HL-60 (cell line): ENCODE results near the gene CCDC127.

Experiments
- DNase-seq, 2 experiments: peaks; one replicate each; pipeline ENCODE4 v3.0.0-alpha.2; 2010 to 2020; ENCODE audit warnings: low read depth in 1 of 2, low spot score in 1 of 2
- H3K27ac ChIP-seq: fragments of 250-450 bp; sonication (Bioruptor Pico); replicated peaks from 2 replicates; pipeline ENCODE4 v1.5.1; 2020; ENCODE audit warnings: mild to moderate bottlenecking, moderate library complexity
- H3K27me3 ChIP-seq: fragments of 250-450 bp; sonication (Bioruptor Pico); 2 replicates; pipeline ENCODE4 v1.5.1; 2021; ENCODE audit warnings: mild to moderate bottlenecking, moderate library complexity; ENCODE audit not compliant: insufficient read depth, poor library complexity, severe bottlenecking
- H3K4me3 ChIP-seq: replicated peaks from 2 replicates; pipeline ENCODE4 v1.5.1; 2011; ENCODE audit warnings: mild to moderate bottlenecking, control low read depth, low read length; ENCODE audit not compliant: insufficient read depth
- GABPA ChIP-seq: IDR thresholded peaks from 2 replicates; pipeline ENCODE4 v1.6.1; 2012; ENCODE audit warnings: low read depth
- POLR2AphosphoS5 ChIP-seq: IDR thresholded peaks from 2 replicates; pipeline ENCODE4 v1.6.1; 2012; ENCODE audit warnings: low read depth
- REST ChIP-seq: IDR thresholded peaks from 2 replicates; pipeline ENCODE4 v1.6.1; 2012; ENCODE audit warnings: low read depth; ENCODE audit not compliant: insufficient replicate concordance
- SPI1 ChIP-seq: IDR thresholded peaks from 2 replicates; pipeline ENCODE4 v1.6.1; 2012; ENCODE audit warnings: low read depth, mild to moderate bottlenecking, borderline replicate concordance
- TF ChIP-seq, protein P1 (sequence below): IDR thresholded peaks from one replicate; pipeline ENCODE4 v1.5.1; 2011; ENCODE audit warnings: low read length, control low read depth, inconsistent platforms; ENCODE audit not compliant: insufficient read depth

Gene CCDC127

DNA sequence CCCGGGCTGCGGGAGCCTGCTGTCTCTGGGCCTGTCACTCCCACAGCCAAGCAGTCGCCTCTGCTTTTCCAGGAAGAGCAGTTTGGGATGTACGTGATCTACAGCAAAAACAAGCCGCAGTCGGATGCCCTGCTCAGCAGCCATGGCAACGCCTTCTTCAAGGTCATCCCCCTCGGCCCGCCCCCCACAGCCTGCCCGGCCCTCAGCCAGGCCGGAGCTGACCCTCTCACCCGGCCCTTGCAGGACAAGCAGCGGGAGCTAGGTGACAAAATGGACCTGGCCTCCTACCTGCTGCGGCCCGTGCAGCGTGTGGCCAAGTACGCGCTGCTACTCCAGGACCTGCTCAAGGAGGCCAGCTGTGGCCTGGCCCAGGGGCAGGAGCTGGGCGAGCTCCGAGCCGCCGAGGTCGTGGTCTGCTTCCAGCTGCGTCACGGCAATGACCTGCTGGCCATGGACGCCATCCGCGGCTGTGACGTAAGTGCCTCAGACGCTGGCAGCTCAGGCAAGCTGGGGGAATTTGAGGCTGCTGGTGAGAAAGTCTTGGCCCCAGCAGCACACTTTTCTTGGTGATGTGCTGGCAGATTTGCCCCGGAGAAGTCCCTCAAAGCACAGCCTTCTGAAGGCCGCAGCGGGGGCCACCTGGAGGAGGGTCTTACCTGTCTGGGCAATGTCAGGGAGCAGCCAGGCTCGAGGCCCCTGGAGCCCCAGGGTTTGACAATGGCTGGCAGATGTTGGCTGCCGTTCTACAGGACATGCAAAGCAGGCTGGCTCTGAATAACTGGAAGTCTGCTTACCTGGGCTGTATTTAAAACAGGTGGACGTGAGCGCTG is 46.8 kb downstream of the CCDC127 start:
- Histone ChIP-seq H3K27ac (no peak overlapping the region), H3K4me3 (no peak overlapping the region), H3K27me3 (peaks cover 3% of the 10 kb centered on the region)
- DNase-seq: no peak
- TF ChIP-seq, protein P1, sequence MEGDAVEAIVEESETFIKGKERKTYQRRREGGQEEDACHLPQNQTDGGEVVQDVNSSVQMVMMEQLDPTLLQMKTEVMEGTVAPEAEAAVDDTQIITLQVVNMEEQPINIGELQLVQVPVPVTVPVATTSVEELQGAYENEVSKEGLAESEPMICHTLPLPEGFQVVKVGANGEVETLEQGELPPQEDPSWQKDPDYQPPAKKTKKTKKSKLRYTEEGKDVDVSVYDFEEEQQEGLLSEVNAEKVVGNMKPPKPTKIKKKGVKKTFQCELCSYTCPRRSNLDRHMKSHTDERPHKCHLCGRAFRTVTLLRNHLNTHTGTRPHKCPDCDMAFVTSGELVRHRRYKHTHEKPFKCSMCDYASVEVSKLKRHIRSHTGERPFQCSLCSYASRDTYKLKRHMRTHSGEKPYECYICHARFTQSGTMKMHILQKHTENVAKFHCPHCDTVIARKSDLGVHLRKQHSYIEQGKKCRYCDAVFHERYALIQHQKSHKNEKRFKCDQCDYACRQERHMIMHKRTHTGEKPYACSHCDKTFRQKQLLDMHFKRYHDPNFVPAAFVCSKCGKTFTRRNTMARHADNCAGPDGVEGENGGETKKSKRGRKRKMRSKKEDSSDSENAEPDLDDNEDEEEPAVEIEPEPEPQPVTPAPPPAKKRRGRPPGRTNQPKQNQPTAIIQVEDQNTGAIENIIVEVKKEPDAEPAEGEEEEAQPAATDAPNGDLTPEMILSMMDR: no peak
- TF ChIP-seq GABPA: no peak
- no peak for TF ChIP-seq REST
- TF ChIP-seq SPI1: no peak
- no peak for TF ChIP-seq POLR2AphosphoS5

- H3K27ac ChIP-seq: no peak overlapping the region
- TF ChIP-seq, protein P1: no peak
- no peak for TF ChIP-seq REST
- TF ChIP-seq GABPA: no peak
- TF ChIP-seq POLR2AphosphoS5: no peak
- no peak for TF ChIP-seq SPI1
- H3K27me3 ChIP-seq: peaks cover 3% of the 10 kb centered on the region
- DNase-seq: no peak
- no peak overlapping the region for H3K4me3 ChIP-seq
Measured at GRCh38 chr5:169728-170094, 48.2 kb downstream of the CCDC127 start.

GRCh38 chr5:169071-169727 is 48.8 kb downstream of the CCDC127 start:
- Histone ChIP-seq H3K4me3 (no peak overlapping the region), H3K27ac (no peak overlapping the region), H3K27me3 (peaks cover 3% of the 10 kb centered on the region)
- TF ChIP-seq SPI1 (no peak), GABPA (no peak), REST (no peak)
- TF ChIP-seq, protein P1: no peak
- DNase-seq: no peak
